Dedifferentiated amniotic fluid mesenchymal stem cell (primary cell): ENCODE data around the gene PALLD.
"Not testable (repeated sequence)": the region's sequence is repeated elsewhere in the genome, so short reads cannot be mapped to it uniquely, and the experiment has no call there.

Source experiments
- DNase-seq: peaks from one replicate; pipeline ENCODE4 v3.0.0-alpha.2; 2016; ENCODE audit errors: extremely low spot score

The PALLD gene

DNA sequence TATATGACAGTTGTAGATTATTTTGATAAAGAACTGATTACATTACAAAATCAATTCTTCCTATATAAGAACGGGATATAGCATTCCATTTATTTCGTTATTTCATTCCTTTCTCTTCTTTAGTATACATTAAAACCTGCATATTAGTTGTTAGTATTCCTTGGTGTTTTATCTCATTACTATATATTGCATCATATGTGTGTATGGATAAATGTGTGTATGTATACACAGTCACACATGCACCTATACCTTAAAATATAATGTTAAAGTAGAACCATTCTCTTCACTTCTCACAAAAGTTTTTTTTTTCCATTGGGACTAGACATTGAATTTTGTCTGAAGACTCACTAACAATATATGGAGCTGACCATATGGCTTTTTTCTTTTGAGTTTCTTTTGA lies 5.3 kb upstream of the PALLD start:
- DNase-seq, result no peak

GRCh38 chr4:168498251-168498650 lies 1.4 kb downstream of the PALLD start:
- peak; percentile 39 for DNase-seq

GRCh38 chr4:168499241-168499640 lies 2.4 kb downstream of the PALLD start:
- DNase-seq, result no peak

GRCh38 chr4:168501407-168501806 lies 4.6 kb downstream of the PALLD start:
- DNase-seq, result no peak

GRCh38 chr4:168502861-168503260 lies 6.0 kb downstream of the PALLD start:
- no peak for DNase-seq

- DNase-seq, result no peak
Measured at GRCh38 chr4:168503652-168504362, 7.0 kb downstream of the PALLD start.

- no peak for DNase-seq
Measured at GRCh38 chr4:168504526-168504925, 7.7 kb downstream of the PALLD start.

DNA sequence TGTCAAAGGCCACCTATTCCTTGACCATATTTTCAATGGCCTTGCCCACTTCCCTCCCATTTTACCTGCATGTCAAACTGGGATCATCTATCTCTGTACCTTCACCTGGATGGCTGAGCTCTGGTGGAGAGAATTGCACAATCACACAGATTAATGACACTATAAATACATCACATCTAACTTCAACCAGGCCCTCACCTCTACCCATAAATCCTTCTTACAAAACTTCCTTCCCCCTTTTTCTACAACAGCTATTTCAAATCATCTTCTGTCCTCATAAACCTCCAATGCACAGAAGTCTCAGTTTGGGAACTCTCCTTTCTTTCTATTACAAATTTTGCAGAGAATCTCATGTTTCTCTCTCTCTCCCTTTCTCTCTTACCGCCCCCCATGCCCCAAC lies 9.2 kb downstream of the PALLD start:
- no peak for DNase-seq

- no peak for DNase-seq
Measured at GRCh38 chr4:168507178-168507815, 10.4 kb downstream of the PALLD start.

DNA sequence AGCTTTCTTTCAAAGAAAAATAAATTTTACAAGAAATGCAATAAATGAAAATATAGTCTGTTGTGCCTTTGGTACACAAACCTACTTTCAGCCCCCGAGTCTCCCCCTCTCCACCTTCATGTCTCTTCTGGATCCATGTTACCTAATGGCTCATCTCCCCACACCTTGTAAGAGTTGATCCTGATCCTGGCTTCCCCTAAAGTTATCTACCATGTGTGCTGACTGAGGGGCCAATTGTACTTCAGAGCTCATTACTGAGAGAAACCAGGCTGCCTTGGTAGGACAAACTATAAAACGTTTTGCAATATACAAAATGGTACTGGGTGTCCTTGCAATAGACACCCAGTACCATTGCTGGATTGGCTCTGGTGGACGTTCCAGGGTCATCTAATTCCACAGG lies 11.8 kb downstream of the PALLD start:
- DNase-seq, result no peak

- peak; percentile 28 for DNase-seq
Measured at GRCh38 chr4:168509786-168510185, 12.9 kb downstream of the PALLD start.

DNA sequence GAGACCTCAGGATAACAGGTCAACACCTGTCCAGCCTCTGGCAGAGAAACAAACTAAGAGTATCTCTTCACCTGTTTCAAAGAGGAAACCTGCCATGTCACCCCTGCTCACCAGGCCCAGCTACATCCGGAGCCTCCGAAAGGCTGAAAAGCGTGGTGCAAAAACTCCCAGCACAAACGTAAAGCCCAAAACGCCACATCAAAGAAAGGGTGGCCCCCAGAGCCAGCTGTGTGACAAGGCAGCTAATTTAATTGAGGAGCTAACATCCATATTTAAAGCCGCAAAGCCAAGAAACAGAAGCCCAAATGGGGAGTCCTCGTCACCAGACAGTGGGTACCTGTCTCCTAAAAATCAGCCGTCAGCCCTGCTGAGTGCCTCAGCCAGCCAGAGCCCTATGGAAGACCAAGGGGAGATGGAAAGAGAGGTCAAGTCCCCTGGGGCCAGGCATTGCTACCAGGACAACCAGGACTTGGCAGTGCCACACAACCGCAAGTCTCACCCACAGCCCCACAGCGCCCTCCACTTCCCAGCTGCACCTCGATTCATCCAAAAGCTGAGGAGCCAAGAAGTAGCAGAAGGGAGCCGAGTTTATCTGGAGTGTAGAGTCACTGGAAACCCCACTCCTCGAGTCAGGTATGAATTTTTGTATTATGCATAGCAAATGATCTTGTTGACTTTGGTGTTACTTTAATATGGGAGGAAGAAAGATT lies 15.1 kb downstream of the PALLD start:
- DNase-seq, result no peak

GRCh38 chr4:168513826-168514225 lies 17.0 kb downstream of the PALLD start:
- DNase-seq, result not testable (repeated sequence)

DNA sequence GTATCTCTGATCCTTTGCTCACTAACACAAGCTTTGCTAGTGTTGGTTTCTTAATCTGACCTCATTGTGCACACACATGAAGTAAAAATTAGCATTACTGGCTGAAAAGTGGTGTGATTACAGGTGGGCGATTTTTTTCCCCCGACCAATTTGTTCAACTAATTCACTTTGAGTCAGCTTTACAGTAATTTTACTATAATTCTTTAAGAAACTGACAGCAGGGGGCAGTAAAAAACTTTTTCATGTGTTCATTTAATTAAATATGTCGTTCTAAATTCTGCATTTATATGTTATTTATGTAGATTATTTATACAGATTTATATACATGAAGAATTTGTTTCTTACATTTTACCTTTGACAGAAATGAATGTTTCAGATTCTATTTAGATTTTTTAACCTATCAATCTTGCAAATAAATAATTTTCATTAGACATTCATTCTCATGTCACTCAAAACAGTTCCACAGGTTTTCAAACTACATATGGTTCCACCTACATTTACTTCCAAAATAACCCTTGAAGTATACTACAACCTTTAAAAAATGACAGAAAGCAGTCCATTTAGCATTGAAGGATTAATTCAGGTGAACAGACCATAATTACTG lies 17.5 kb downstream of the PALLD start:
- peak; percentile 85 for DNase-seq

DNA sequence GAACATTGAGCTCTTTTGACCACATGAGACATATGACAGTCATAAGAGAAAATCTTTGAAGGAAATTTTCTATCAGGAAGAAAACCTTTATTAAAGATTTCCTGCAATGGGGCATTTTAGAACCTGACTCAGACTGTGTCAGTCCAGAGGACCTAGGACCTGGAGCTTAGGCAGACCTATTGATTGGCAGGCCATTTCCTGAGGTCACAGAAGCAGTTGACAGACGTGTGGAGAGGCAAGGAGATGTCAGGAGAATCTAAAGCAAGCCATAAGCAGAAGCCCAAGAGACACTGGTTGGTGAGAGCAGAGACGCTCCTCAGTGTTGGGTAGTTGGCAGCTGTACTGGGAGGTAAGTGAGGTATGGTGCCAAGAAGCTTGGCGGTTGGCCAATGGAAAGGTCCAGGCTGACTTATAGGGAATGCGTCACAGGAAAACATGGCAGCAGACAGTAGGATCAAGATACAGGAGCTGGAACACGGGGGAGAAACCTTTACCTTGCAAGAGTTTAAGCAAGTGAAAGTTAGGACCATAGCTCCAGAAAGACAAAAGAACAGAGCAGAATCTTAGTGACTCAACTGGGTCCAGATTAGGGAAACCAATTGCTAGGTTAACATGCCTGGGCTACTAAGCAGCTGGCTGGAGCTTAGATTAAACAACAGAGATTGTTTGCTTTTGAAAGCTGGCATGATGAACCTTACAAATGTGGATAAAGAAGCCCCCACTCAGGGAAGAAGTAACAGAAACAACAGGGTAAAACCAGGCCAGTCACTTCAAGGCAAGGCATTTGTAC lies 18.6 kb downstream of the PALLD start:
- no peak for DNase-seq

- DNase-seq, result no peak
Measured at GRCh38 chr4:168516841-168517240, 20.0 kb downstream of the PALLD start.

DNA sequence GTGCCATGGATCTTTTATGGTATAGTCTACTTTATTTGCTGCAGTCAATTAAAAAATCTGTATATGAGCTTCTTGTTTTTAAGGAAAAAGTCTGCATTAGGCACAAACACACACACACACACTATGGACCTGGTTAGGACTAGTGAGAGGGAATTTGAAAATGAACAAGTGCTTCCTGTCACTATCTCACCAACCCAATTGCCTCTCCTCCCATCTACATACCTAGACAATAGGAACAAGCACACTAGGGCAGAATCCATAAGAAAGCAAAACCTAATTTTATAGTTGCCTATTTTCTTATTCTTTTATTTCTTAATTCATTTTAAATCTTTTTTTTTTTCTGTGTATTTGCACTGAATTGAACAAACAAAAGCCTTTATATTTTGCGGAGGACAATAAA lies 22.7 kb downstream of the PALLD start:
- no peak for DNase-seq

GRCh38 chr4:168521721-168522120 lies 24.9 kb downstream of the PALLD start:
- no peak for DNase-seq

- DNase-seq, result peak; percentile 77
Measured at GRCh38 chr4:168522356-168522755, 25.5 kb downstream of the PALLD start.

DNA sequence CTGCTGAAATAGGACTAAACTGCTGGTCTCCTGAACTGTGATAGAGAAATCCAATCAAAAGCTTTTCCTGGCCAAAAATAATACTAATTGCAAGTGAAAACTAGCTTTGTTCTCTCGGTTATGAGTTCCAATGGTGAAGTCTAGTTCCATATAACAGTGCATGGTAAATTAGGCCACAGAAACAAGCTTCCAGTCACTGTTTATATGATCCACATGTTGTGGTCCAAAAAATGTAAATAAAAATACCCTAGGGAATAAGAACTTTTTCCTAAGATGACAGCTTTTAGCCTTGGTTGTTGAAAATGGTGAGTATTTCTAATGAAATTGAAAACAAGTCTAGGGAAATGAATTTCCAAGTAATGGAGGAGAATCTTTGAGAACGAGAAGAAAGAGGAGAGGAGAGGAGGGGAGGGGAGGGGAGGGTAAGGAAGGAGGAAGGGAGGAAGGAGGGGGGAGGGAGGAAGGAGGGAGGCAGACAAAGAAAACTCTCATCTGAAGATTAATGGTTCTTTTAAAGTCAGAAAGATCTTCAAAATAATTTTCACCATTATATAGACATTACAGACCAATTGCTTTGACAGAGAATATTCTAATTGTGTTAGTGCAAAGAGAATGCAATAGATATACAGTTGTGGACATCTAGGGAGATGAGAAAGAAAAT lies 26.1 kb downstream of the PALLD start:
- no peak for DNase-seq

DNA sequence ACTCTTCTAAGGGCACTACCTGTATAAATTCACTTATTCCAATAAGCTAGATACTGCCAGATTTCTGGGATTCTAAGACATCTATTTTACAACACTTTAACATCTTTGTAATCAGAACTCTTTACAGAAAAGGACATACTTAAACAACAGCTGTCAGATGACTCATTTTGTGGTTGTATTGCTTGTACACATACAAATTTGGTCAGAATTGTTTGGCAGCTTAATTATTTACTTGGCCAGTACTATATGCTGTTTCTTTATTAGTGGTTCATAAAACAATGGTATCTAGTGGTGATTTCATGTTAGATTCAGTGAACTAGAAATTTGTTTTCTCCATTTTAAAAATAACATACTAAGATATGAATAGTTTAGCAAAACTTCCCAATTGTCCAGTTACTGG lies 27.2 kb downstream of the PALLD start:
- peak; percentile 27 for DNase-seq
